ENCODE measurements around the gene TOPBP1. TPM values are rescaled to one million over a fixed set of nuclear protein-coding genes. Genes with fewer than 3 reads are reported as not detected.

Gene TOPBP1
- total RNA-seq, 2 experiments from 2014 or later: 29.1 to 32.4 TPM

- POLR2A ChIA-PET: interaction anchor here (0.7 kb wide), 1 partner anchor 100 kb away, joined by 3 read pairs; no protein-coding TSS in a partner anchor
- Histone ChIP-seq H3K27ac (ENCODE audit: low read depth in 1 of 2, low read length in 2 of 2) (no peak overlapping the region), H3K36me3 (ENCODE audit: insufficient read depth, low read length) (peaks cover 34% of the 10 kb centered on the region), H3K4me3 (ENCODE audit: low read length) (no peak overlapping the region), H3K4me1 (ENCODE audit: insufficient read depth, low read length) (no peaks in the 10 kb centered on the region), H3K27me3 (ENCODE audit: control insufficient read depth in 1 of 2, insufficient read depth in 2 of 2, low read length in 2 of 2) (no peaks in the 10 kb centered on the region), H3K9me3 (ENCODE audit: control insufficient read depth in 1 of 2, insufficient read depth in 1 of 2, low read length in 2 of 2) (no peaks in the 10 kb centered on the region)
- intact Hi-C loops (cut with DNase I, micrococcal nuclease): no loop called here
- H3K36me3 Mint-ChIP-seq (ENCODE audit: low read depth): peaks cover 39% of the 10 kb centered on the region
- H3K4me3 Mint-ChIP-seq: no peak overlapping the region
- no peaks in the 10 kb centered on the region for H3K9me3 Mint-ChIP-seq
- H3K27ac Mint-ChIP-seq: peak overlapping the region; percentile 59
- no peak for DNase-seq
- TF ChIP-seq, protein P1, sequence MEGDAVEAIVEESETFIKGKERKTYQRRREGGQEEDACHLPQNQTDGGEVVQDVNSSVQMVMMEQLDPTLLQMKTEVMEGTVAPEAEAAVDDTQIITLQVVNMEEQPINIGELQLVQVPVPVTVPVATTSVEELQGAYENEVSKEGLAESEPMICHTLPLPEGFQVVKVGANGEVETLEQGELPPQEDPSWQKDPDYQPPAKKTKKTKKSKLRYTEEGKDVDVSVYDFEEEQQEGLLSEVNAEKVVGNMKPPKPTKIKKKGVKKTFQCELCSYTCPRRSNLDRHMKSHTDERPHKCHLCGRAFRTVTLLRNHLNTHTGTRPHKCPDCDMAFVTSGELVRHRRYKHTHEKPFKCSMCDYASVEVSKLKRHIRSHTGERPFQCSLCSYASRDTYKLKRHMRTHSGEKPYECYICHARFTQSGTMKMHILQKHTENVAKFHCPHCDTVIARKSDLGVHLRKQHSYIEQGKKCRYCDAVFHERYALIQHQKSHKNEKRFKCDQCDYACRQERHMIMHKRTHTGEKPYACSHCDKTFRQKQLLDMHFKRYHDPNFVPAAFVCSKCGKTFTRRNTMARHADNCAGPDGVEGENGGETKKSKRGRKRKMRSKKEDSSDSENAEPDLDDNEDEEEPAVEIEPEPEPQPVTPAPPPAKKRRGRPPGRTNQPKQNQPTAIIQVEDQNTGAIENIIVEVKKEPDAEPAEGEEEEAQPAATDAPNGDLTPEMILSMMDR (IDR thresholded peaks at IDR 0.05): no peak
- H3K27me3 Mint-ChIP-seq: no peaks in the 10 kb centered on the region
- CTCF ChIA-PET: no interaction called here
- ATAC-seq (ENCODE audit: poor library complexity): no peak
- peaks cover 12% of the 10 kb centered on the region for H3K4me1 Mint-ChIP-seq (ENCODE audit: low read depth)
These were observed 70.4 kb downstream of the TOPBP1 start for GRCh38 chr3:133591271-133591742.

DNA sequence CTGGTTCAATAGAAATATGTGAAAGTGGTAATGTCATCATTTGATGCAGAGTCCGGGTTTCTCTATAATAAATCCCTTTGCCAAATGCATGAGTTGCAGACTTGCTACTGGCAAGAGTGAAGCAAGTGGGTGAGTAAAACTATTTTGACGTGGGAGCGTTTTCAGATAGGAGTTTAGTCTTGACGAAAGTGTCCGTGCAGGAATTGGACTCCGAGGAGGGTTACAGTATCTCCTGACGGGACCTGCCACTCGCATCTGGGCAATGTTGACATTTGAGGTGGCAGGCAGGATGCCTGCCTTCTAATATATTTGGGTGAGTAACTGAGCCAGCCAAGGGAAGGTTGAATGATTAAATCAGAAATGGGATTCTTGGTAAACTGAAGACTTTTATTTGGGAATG is 72.2 kb downstream of the TOPBP1 start:
- ChIA-PET CTCF (no interaction called here), POLR2A (no interaction called here)
- Mint-ChIP-seq H3K27ac (peak overlapping the region; percentile 5), H3K9me3 (no peaks in the 10 kb centered on the region), H3K36me3 (ENCODE audit: low read depth) (peaks cover 56% of the 10 kb centered on the region), H3K4me3 (no peak overlapping the region), H3K27me3 (no peaks in the 10 kb centered on the region), H3K4me1 (ENCODE audit: low read depth) (peaks cover 8% of the 10 kb centered on the region)
- Histone ChIP-seq H3K36me3 (ENCODE audit: insufficient read depth, low read length) (peaks cover 50% of the 10 kb centered on the region), H3K27ac (ENCODE audit: low read depth in 1 of 2, low read length in 2 of 2) (no peak overlapping the region), H3K9me3 (ENCODE audit: control insufficient read depth in 1 of 2, insufficient read depth in 1 of 2, low read length in 2 of 2) (no peaks in the 10 kb centered on the region), H3K4me1 (ENCODE audit: insufficient read depth, low read length) (no peaks in the 10 kb centered on the region), H3K4me3 (ENCODE audit: low read length) (no peak overlapping the region), H3K27me3 (ENCODE audit: control insufficient read depth in 1 of 2, insufficient read depth in 2 of 2, low read length in 2 of 2) (no peaks in the 10 kb centered on the region)
- ATAC-seq (ENCODE audit: poor library complexity) (no peak), DNase-seq (no peak)
- intact Hi-C loops (cut with DNase I, micrococcal nuclease): loop anchor here in 1 of 2 experiments (2.0 kb wide), 1 partner anchor 15 kb away; no protein-coding TSS in a partner anchor
- TF ChIP-seq, protein P1 (IDR thresholded peaks at IDR 0.05): no peak

GRCh38 chr3:133588784-133589465 is 72.8 kb downstream of the TOPBP1 start:
- Mint-ChIP-seq H3K4me3 (no peak overlapping the region), H3K4me1 (ENCODE audit: low read depth) (peaks cover 8% of the 10 kb centered on the region), H3K9me3 (no peaks in the 10 kb centered on the region), H3K27ac (no peak overlapping the region), H3K27me3 (no peaks in the 10 kb centered on the region), H3K36me3 (ENCODE audit: low read depth) (peaks cover 61% of the 10 kb centered on the region)
- H3K27ac ChIP-seq (ENCODE audit: low read depth in 1 of 2, low read length in 2 of 2): no peak overlapping the region
- intact Hi-C loops (cut with DNase I, micrococcal nuclease): loop anchor here in 1 of 2 experiments (2.0 kb wide), 1 partner anchor 14 kb away; no protein-coding TSS in a partner anchor
- ATAC-seq (ENCODE audit: poor library complexity) (no peak), DNase-seq (no peak)
- no peaks in the 10 kb centered on the region for H3K27me3 ChIP-seq (ENCODE audit: control insufficient read depth in 1 of 2, insufficient read depth in 2 of 2, low read length in 2 of 2)
- no peak overlapping the region for H3K4me3 ChIP-seq (ENCODE audit: low read length)
- H3K4me1 ChIP-seq (ENCODE audit: insufficient read depth, low read length): no peaks in the 10 kb centered on the region
- TF ChIP-seq, protein P1 (IDR thresholded peaks at IDR 0.05): no peak
- no peaks in the 10 kb centered on the region for H3K9me3 ChIP-seq (ENCODE audit: control insufficient read depth in 1 of 2, insufficient read depth in 1 of 2, low read length in 2 of 2)
- CTCF ChIA-PET: no interaction called here
- peaks cover 56% of the 10 kb centered on the region for H3K36me3 ChIP-seq (ENCODE audit: insufficient read depth, low read length)
- POLR2A ChIA-PET: no interaction called here

Measured in CD4-positive, alpha-beta T cell (primary cell).